K562 (cell line): ENCODE data around the gene EXOC2. TPM values are rescaled to one million over a fixed set of nuclear protein-coding genes. Genes with fewer than 3 reads are reported as not detected.

Source experiments
- ATAC-seq: fragments of 200-7000 bp; cut with Tn5 transposase; 3 replicates; pipeline ENCODE4 v1.9.1; 2020; ENCODE audit warnings: moderate library complexity
- BruUV-seq: library from RNA; stranded (reverse); fragments of 400-500 nt; replicated peaks from 2 replicates; lab custom pipeline; 2021; lab: Mats Ljungman, UMichigan
- CTCF ChIA-PET: fragments of 300-600 bp; formaldehyde crosslinking; extraction: SDS; loops from one replicate; lab custom pipeline; 2021; ENCODE audit warnings: low intra/inter-chr PET ratio; lab: Yijun Ruan, JAX
- POLR2A ChIA-PET: fragments of 300-600, 350-650 bp; sonication (Branson Sonifier 250); formaldehyde crosslinking; extraction: SDS; loops from one replicate; lab custom pipeline; 2021; ENCODE audit warnings: antibody characterized with exemption, inconsistent platforms; lab: Yijun Ruan, JAX
- DNase-seq, 4 experiments: peaks; one replicate each; pipeline versions ENCODE4 v3.0.0 to v3.0.0-alpha.2; 2011 to 2018; ENCODE audit warnings: low spot score in 3 of 4, mixed read lengths in 3 of 4; ENCODE audit errors: extremely low read depth in 1 of 4
- FAIRE-seq: peaks from 2 replicates; lab custom pipeline; 2011; peaks lifted over from hg19 to GRCh38; lab: Jason Lieb, UNC
- H2AFZ ChIP-seq: 2 replicates; pipeline ENCODE4 v1.6.0; 2011; ENCODE audit warnings: low read depth, low read length, control low read depth, inconsistent platforms
- H3K27ac ChIP-seq: fragments of 200-600 bp; 3 replicates; pipeline ENCODE4 v1.8.0; 2011; ENCODE audit warnings: low read depth, mild to moderate bottlenecking, control low read depth, inconsistent platforms, low read length, moderate library complexity, mixed read lengths; ENCODE audit errors: extremely low read depth
- H3K27me3 ChIP-seq, 2 experiments: fragments of 300-600 bp in 1 of 2; 2 replicates in 1 of 2; 3 replicates in 1 of 2; pipeline versions ENCODE4 v1.6.0 to v1.8.0; 2011; ENCODE audit warnings: inconsistent platforms in 2 of 2, low read length in 2 of 2, mild to moderate bottlenecking in 1 of 2, mixed read lengths in 1 of 2, moderate library complexity in 1 of 2; ENCODE audit not compliant: control insufficient read depth in 2 of 2, insufficient read depth in 2 of 2
- H3K36me3 ChIP-seq: fragments of 300-600 bp; 3 replicates; pipeline ENCODE4 v1.8.0; 2011; ENCODE audit warnings: mild to moderate bottlenecking, low read length, inconsistent platforms; ENCODE audit not compliant: control insufficient read depth, insufficient read depth
- H3K4me1 ChIP-seq, 2 experiments: fragments of 200-600 bp in 1 of 2; replicated peaks in 1 of 2; 2 replicates in 1 of 2; 3 replicates in 1 of 2; pipeline versions ENCODE4 v1.5.1 to v1.8.0; 2011; ENCODE audit warnings: inconsistent platforms in 2 of 2, low read length in 2 of 2, mild to moderate bottlenecking in 1 of 2, mixed read lengths in 1 of 2, moderate library complexity in 1 of 2; ENCODE audit not compliant: control insufficient read depth in 2 of 2, insufficient read depth in 2 of 2
- H3K4me2 ChIP-seq: 2 replicates; pipeline ENCODE4 v1.6.1; 2011; ENCODE audit warnings: low read length, control low read depth, inconsistent platforms, mixed read lengths; ENCODE audit not compliant: insufficient read depth
- H3K4me3 ChIP-seq: fragments of 200-600 bp; sonication (generic), shearing (Covaris generic); 2 replicates; pipeline ENCODE4 v1.5.1; 2016; ENCODE audit warnings: control low read depth, inconsistent platforms
- H3K79me2 ChIP-seq: fragments of 200-600 bp; 3 replicates; pipeline ENCODE4 v1.8.0; 2011; ENCODE audit warnings: low read length, inconsistent platforms; ENCODE audit not compliant: control insufficient read depth, insufficient read depth
- H3K9ac ChIP-seq, 2 experiments: 2 replicates each; pipeline versions ENCODE4 v1.6.0 to v1.6.1; 2011; ENCODE audit warnings: low read depth in 2 of 2, low read length in 2 of 2, control low read depth in 1 of 2, inconsistent platforms in 1 of 2, mild to moderate bottlenecking in 1 of 2, mixed read lengths in 1 of 2; ENCODE audit not compliant: insufficient read depth in 1 of 2
- H3K9me1 ChIP-seq: one replicate; pipeline ENCODE4 v1.6.0; 2011; ENCODE audit warnings: inconsistent platforms, mild to moderate bottlenecking, low read length, moderate library complexity; ENCODE audit not compliant: control insufficient read depth, insufficient read depth
- H3K9me3 ChIP-seq: replicated peaks from 2 replicates; pipeline ENCODE4 v1.5.1; 2011; ENCODE audit warnings: low read depth, low read length, inconsistent platforms; ENCODE audit not compliant: control insufficient read depth, insufficient read depth
- H4K20me1 ChIP-seq: replicated peaks from 2 replicates; pipeline ENCODE4 v1.6.1; 2011; ENCODE audit warnings: low read length, inconsistent platforms, mixed read lengths; ENCODE audit not compliant: control insufficient read depth, insufficient read depth
- ATF1 ChIP-seq, 2 experiments: fragments of 450-650 bp in 1 of 2; IDR thresholded peaks; 2 replicates each; pipeline ENCODE4 v1.6.1; 2016; ENCODE audit warnings: missing compliant biosample characterization in 1 of 2, missing genetic modification characterization in 1 of 2
- CAMTA2 ChIP-seq: fragments of 250-450 bp; sonication (Bioruptor Pico); conservative IDR thresholded peaks from 2 replicates; pipeline ENCODE4 v1.5.1; 2022
- CBFA2T2 ChIP-seq: fragments of 450-650 bp; conservative IDR thresholded peaks from 2 replicates; pipeline ENCODE4 v1.6.1; 2017; ENCODE audit warnings: mild to moderate bottlenecking
- HCFC1 ChIP-seq: IDR thresholded peaks from 2 replicates; pipeline ENCODE4 v1.6.1; 2012; ENCODE audit warnings: low read depth, low read length, improper control_type of control experiment
- KDM1A ChIP-seq, 2 experiments: fragments of 450-650 bp; IDR thresholded peaks; 2 replicates each; pipeline ENCODE4 v1.6.1; 2016; ENCODE audit warnings: mild to moderate bottlenecking in 2 of 2
- KLF16 ChIP-seq: IDR thresholded peaks from 2 replicates; pipeline ENCODE4 v1.6.1; 2016; ENCODE audit warnings: antibody characterized with exemption
- MTF1 ChIP-seq: fragments of 250-450 bp; sonication (Bioruptor Pico); IDR thresholded peaks from 2 replicates; pipeline ENCODE4 v1.9.0; 2021; ENCODE audit warnings: moderate library complexity, mild to moderate bottlenecking, inconsistent platforms, borderline replicate concordance
- NFIC ChIP-seq: fragments of 450-650 bp; IDR thresholded peaks from 2 replicates; pipeline ENCODE4 v1.6.1; 2017; ENCODE audit warnings: mild to moderate bottlenecking, inconsistent platforms
- SLC30A9 ChIP-seq: fragments of 250-450 bp; sonication (Bioruptor Pico); IDR thresholded peaks from 2 replicates; pipeline ENCODE4 v1.8.0; 2022; ENCODE audit warnings: mild to moderate bottlenecking, moderate library complexity
- STAT5A ChIP-seq: IDR thresholded peaks from 2 replicates; pipeline ENCODE4 v1.6.1; 2012; ENCODE audit warnings: low read length, inconsistent platforms, borderline replicate concordance
- TFAM ChIP-seq: fragments of 250-450 bp; sonication (Bioruptor Pico); conservative IDR thresholded peaks from 2 replicates; pipeline ENCODE4 v1.5.0; 2021; ENCODE audit warnings: mild to moderate bottlenecking, moderate library complexity
- THRAP3 ChIP-seq: fragments of 450-650 bp; IDR thresholded peaks from 2 replicates; pipeline ENCODE4 v1.6.1; 2016; ENCODE audit warnings: mild to moderate bottlenecking, inconsistent platforms, borderline replicate concordance
- ZNF384 ChIP-seq: IDR thresholded peaks from 2 replicates; pipeline ENCODE4 v1.6.1; 2012; ENCODE audit warnings: low read depth, low read length, improper control_type of control experiment
- WGBS: fragments of 100-300 bp; shearing (Covaris generic); methylation state at CpG from one replicate; pipeline ENCODE4 v1.1.6; 2016; ENCODE audit warnings: low coverage, mixed read lengths; ENCODE audit not compliant: insufficient coverage; ENCODE audit errors: missing lambda C conversion rate; 5-methylcytosine and 5-hydroxymethylcytosine counted together
- in situ Hi-C: fragments of 300-500 bp; cut with MboI; formaldehyde crosslinking; loops from 4 replicates; pipeline ENCODE4 v1.15.0; 2018; ENCODE audit warnings: inconsistent platforms, mixed read lengths
- intact Hi-C: fragments of 100-400 bp; cut with micrococcal nuclease; formaldehyde crosslinking; loops from 2 replicates; pipeline ENCODE4 v1.14.2; 2022
- polyA plus RNA-seq, 8 experiments: library from polyadenylated mRNA; depleted of rRNA in 4 of 8; stranded (reverse) in 5 of 8; unstranded in 3 of 8; fragments of >200 nt; fragmentation: Nextera tagmentation in 2 of 8; fragmentation: Illumina TruSeq in 1 of 8; extraction: Ambion mirVana in 2 of 8; extraction: Trizol in 1 of 8; gene quantifications; 2 replicates each; pipeline versions ENCODE4 v1.2.1 to v1.2.3, GENCODE V29; 2011 to 2014; ENCODE audit warnings: inconsistent platforms in 1 of 8, missing spikeins in 1 of 8
- total RNA-seq, 7 experiments: library from RNA; depleted of rRNA in 6 of 7; stranded (reverse); fragments of >200 nt in 6 of 7; fragmentation: Illumina TruSeq in 2 of 7; extraction: Trizol in 2 of 7; gene quantifications; 2 replicates each; pipeline versions ENCODE4 v1.2.1 to v1.2.3, GENCODE V29; 2011 to 2021; ENCODE audit warnings: low replicate concordance in 1 of 7
- TF ChIP-seq, protein P1 (sequence below): fragments of 450-650 bp; IDR thresholded peaks from 2 replicates; pipeline ENCODE4 v1.6.1; 2017; ENCODE audit warnings: mild to moderate bottlenecking, moderate library complexity

The EXOC2 gene
- total and polyA plus RNA-seq, 9 of the 15 experiments (the other 6 are each of a cell fraction or from before 2014, with no cell fraction given), result 12.2 to 30.2 (median 24.2) TPM

GRCh38 chr6:513058-513457 is 179.9 kb downstream of the EXOC2 start:
- no peak overlapping the region for H3K4me3 ChIP-seq
- ChIA-PET POLR2A (interaction anchor here (0.8 kb wide), 1 partner anchor 32 kb away, joined by 3 read pairs; no protein-coding TSS in a partner anchor), CTCF (no interaction called here)
- no peak for DNase-seq
- H3K36me3 ChIP-seq, result no peaks in the 10 kb centered on the region
- no peak overlapping the region for H2AFZ ChIP-seq
- no peaks in the 10 kb centered on the region for H3K79me2 ChIP-seq
- no peaks in the 10 kb centered on the region for H3K9me1 ChIP-seq
- FAIRE-seq, result no peak
- H3K4me1 ChIP-seq, result peaks cover 0 to 3% of the 10 kb centered on the region in 2 experiments; a peak in 1 of 5 replicates
- intact Hi-C loops, result no loop called here
- no peaks in the 10 kb centered on the region for H3K27me3 ChIP-seq
- in situ Hi-C loops, result no loop called here
- H3K4me2 ChIP-seq, result no peak overlapping the region
- ATAC-seq, result no peak
- TF ChIP-seq MTF1 (CRISPR knock-in tag), result no peak
- no peak for TF ChIP-seq ZNF384
- H4K20me1 ChIP-seq, result no peaks in the 10 kb centered on the region
- 81% methylated on average over 15 of the region's 15 CpGs for WGBS
- H3K9ac ChIP-seq, result no peak overlapping the region
- no peaks in the 10 kb centered on the region for H3K9me3 ChIP-seq
- H3K27ac ChIP-seq, result no peak overlapping the region
- no TSS peak for BruUV-seq

DNA sequence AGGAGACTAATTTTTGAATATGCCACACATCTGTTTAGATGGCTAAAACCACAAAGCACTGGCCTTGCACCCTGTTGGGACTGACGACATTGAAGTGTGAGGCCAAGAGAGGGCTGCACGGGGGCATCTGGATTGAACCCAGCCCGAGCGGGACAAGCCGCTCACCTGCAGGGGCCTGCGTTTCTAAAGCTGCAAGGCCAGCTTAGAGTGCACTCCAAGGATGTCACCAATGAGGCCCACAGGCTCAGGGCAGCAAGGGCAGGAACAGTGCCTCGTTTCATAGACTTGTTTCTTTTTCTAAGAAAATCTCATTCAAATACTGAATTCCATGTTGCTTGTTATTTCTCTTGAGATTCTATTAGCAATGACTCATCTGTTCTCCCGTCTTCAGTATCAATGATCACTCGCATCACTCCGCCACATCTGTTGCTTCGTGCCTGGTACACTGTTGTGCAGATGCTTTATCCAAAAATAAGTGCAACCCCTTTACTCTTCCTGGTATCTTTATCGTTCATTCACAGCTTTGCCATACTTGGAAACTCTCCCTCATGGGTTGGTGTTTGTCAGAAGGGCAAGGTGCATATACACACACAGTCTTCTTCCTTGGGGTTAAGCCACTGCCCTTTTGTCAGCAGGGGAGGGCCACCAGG is 181.3 kb downstream of the EXOC2 start:
- ChIA-PET POLR2A (interaction anchor here (0.8 kb wide), 1 partner anchor 191 kb away, joined by 5 read pairs; no protein-coding TSS in a partner anchor), CTCF (no interaction called here)
- Histone ChIP-seq H3K9ac (no peak overlapping the region; a peak in 1 of 4 replicates), H3K79me2 (no peaks in the 10 kb centered on the region), H3K9me1 (no peaks in the 10 kb centered on the region), H3K36me3 (no peaks in the 10 kb centered on the region), H3K27me3 (no peaks in the 10 kb centered on the region), H3K27ac (no peak overlapping the region), H3K4me1 (peaks cover 0 to 3% of the 10 kb centered on the region in 2 experiments; a peak in 1 of 5 replicates), H3K4me3 (no peak overlapping the region), H3K4me2 (no peak overlapping the region), H4K20me1 (no peaks in the 10 kb centered on the region), H3K9me3 (no peaks in the 10 kb centered on the region), H2AFZ (no peak overlapping the region)
- no peak for FAIRE-seq
- 52% methylated on average over 12 of the region's 12 CpGs for WGBS
- ATAC-seq, result no peak
- peak in 1 of 4 experiments; percentile 8 for DNase-seq
- in situ Hi-C loops, result no loop called here
- intact Hi-C loops, result no loop called here
- BruUV-seq, result no TSS peak
- TF ChIP-seq, protein P1, sequence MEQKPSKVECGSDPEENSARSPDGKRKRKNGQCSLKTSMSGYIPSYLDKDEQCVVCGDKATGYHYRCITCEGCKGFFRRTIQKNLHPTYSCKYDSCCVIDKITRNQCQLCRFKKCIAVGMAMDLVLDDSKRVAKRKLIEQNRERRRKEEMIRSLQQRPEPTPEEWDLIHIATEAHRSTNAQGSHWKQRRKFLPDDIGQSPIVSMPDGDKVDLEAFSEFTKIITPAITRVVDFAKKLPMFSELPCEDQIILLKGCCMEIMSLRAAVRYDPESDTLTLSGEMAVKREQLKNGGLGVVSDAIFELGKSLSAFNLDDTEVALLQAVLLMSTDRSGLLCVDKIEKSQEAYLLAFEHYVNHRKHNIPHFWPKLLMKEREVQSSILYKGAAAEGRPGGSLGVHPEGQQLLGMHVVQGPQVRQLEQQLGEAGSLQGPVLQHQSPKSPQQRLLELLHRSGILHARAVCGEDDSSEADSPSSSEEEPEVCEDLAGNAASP, result no peak
- no peak for TF ChIP-seq TFAM (CRISPR knock-in tag)
- no peak for TF ChIP-seq CAMTA2 (CRISPR knock-in tag)
- no peak for TF ChIP-seq KLF16
- TF ChIP-seq STAT5A, result peak; percentile 48
- TF ChIP-seq NFIC, result peak; percentile 30; the same call in 1 of the 2 replicates
- TF ChIP-seq HCFC1, result no peak
- TF ChIP-seq THRAP3, result no peak
- TF ChIP-seq ATF1 (CRISPR knock-in tag; IDR thresholded peaks at IDR 0.05), result no peak
- TF ChIP-seq ATF1 (tag; IDR thresholded peaks at IDR 0.05), result no peak
- TF ChIP-seq CBFA2T2, result peak; percentile 70
- 0 out of 4 replicates have a peak, but pooled peaks of 1 of the 2 experiments have one; percentile 14 for TF ChIP-seq KDM1A (IDR thresholded peaks at IDR 0.05)
- TF ChIP-seq SLC30A9 (CRISPR knock-in tag), result no peak
